WTC11 (cell line): Measurements from ENCODE around the gene CALML3. TPM values are rescaled to one million over a fixed set of nuclear protein-coding genes. Genes with fewer than 3 reads are reported as not detected.

ENCODE experiments used
- ATAC-seq: fragments of 200-7000 bp; cut with Tn5 transposase; 2 replicates; pipeline ENCODE4 v1.10.0; 2021; ENCODE audit warnings: mild to moderate bottlenecking, moderate library complexity
- CTCF ChIA-PET: fragments of 300-600 bp; sonication (Branson Sonifier 250); formaldehyde crosslinking; loops from one replicate; lab custom pipeline; 2021; ENCODE audit warnings: antibody characterized with exemption; lab: Charles Lee
- POLR2A ChIA-PET: fragments of 350-600 bp; sonication (Branson Sonifier 250); formaldehyde crosslinking; loops from one replicate; lab custom pipeline; 2021; ENCODE audit warnings: antibody characterized with exemption; lab: Charles Lee
- DNase-seq: peaks from one replicate; pipeline ENCODE4 v3.0.0; 2021; ENCODE audit warnings: low spot score
- H3K27ac Mint-ChIP-seq: 2 replicates; pipeline ENCODE4 v1.8.0; 2021; ENCODE audit warnings: mixed read lengths
- H3K27me3 Mint-ChIP-seq: 2 replicates; pipeline ENCODE4 v1.8.0; 2021; ENCODE audit warnings: low read depth, mild to moderate bottlenecking, moderate library complexity, mixed read lengths
- H3K36me3 Mint-ChIP-seq: 2 replicates; pipeline ENCODE4 v1.8.0; 2021; ENCODE audit warnings: mixed read lengths
- H3K4me1 Mint-ChIP-seq: 2 replicates; pipeline ENCODE4 v1.8.0; 2022; ENCODE audit warnings: mixed read lengths
- H3K4me3 Mint-ChIP-seq: 2 replicates; pipeline ENCODE4 v1.8.0; 2021; ENCODE audit warnings: mild to moderate bottlenecking, moderate library complexity, mixed read lengths
- H3K9me3 Mint-ChIP-seq: 2 replicates; pipeline ENCODE4 v1.8.0; 2021; ENCODE audit warnings: mixed read lengths
- ARID4B ChIP-seq: sonication (generic); formaldehyde crosslinking; IDR thresholded peaks from 2 replicates; pipeline ENCODE4 v1.8.0; 2023; ENCODE audit warnings: missing genetic modification reagents, mild to moderate bottlenecking, borderline replicate concordance
- ERG ChIP-seq: fragments of 250-450 bp; sonication (Bioruptor Pico); IDR thresholded peaks from 2 replicates; pipeline ENCODE4 v1.8.0; 2021; ENCODE audit warnings: mild to moderate bottlenecking
- ESRRA ChIP-seq: sonication (generic); formaldehyde crosslinking; IDR thresholded peaks from 2 replicates; pipeline ENCODE4 v1.8.1; 2022; ENCODE audit warnings: mild to moderate bottlenecking, missing genetic modification reagents, borderline replicate concordance
- FOXK1 ChIP-seq: sonication (generic); formaldehyde crosslinking; IDR thresholded peaks from 2 replicates; pipeline ENCODE4 v1.8.0; 2022; ENCODE audit warnings: mild to moderate bottlenecking, moderate library complexity, missing genetic modification reagents
- GRHL2 ChIP-seq: fragments of 250-450 bp; sonication (Bioruptor Pico); IDR thresholded peaks from 2 replicates; pipeline ENCODE4 v1.8.0; 2022; ENCODE audit warnings: mild to moderate bottlenecking, moderate library complexity; ENCODE audit not compliant: insufficient replicate concordance, severe bottlenecking
- GTF2I ChIP-seq: fragments of 250-450 bp; sonication (Bioruptor Pico); conservative IDR thresholded peaks from 2 replicates; pipeline ENCODE4 v1.4.0; 2021; ENCODE audit warnings: mild to moderate bottlenecking
- NFE2L1 ChIP-seq: sonication (generic); formaldehyde crosslinking; IDR thresholded peaks from 2 replicates; pipeline ENCODE4 v1.8.1; 2023; ENCODE audit warnings: missing genetic modification reagents
- PREB ChIP-seq: sonication (generic); formaldehyde crosslinking; IDR thresholded peaks from 2 replicates; pipeline ENCODE4 v1.8.1; 2022; ENCODE audit warnings: mild to moderate bottlenecking, missing genetic modification reagents, moderate library complexity, borderline replicate concordance
- PRRX2 ChIP-seq: fragments of 250-450 bp; sonication (Bioruptor Pico); IDR thresholded peaks from 2 replicates; pipeline ENCODE4 v1.8.0; 2021; ENCODE audit warnings: mild to moderate bottlenecking
- SP1 ChIP-seq: sonication (generic); formaldehyde crosslinking; conservative IDR thresholded peaks from 2 replicates; pipeline ENCODE4 v1.8.1; 2022; ENCODE audit warnings: missing genetic modification reagents
- TEAD4 ChIP-seq: sonication (generic); formaldehyde crosslinking; IDR thresholded peaks from 2 replicates; pipeline ENCODE4 v1.8.0; 2022; ENCODE audit warnings: mild to moderate bottlenecking, missing genetic modification reagents
- ZMAT4 ChIP-seq: fragments of 250-450 bp; sonication (Bioruptor Pico); IDR thresholded peaks from 2 replicates; pipeline ENCODE4 v1.9.0; 2021; ENCODE audit warnings: mild to moderate bottlenecking
- ZNF121 ChIP-seq: sonication (generic); formaldehyde crosslinking; IDR thresholded peaks from 2 replicates; pipeline ENCODE4 v1.8.0; 2023; ENCODE audit warnings: missing genetic modification reagents
- ZNF138 ChIP-seq: sonication (generic); formaldehyde crosslinking; conservative IDR thresholded peaks from 2 replicates; pipeline ENCODE4 v1.8.1; 2022; ENCODE audit warnings: mild to moderate bottlenecking, moderate library complexity, missing genetic modification reagents
- ZNF396 ChIP-seq: fragments of 250-450 bp; sonication (Bioruptor Pico); IDR thresholded peaks from 2 replicates; pipeline ENCODE4 v1.8.0; 2021; ENCODE audit warnings: mild to moderate bottlenecking, moderate library complexity, borderline replicate concordance
- ZNF671 ChIP-seq: fragments of 250-450 bp; sonication (Bioruptor Pico); IDR thresholded peaks from 2 replicates; pipeline ENCODE4 v1.8.0; 2021; ENCODE audit warnings: mild to moderate bottlenecking
- total RNA-seq: library from RNA; stranded (reverse); gene quantifications from 3 replicates; pipeline ENCODE4 v1.2.3, GENCODE V29; 2021
- TF ChIP-seq, protein P1 (sequence below): sonication (generic); formaldehyde crosslinking; IDR thresholded peaks from 2 replicates; pipeline ENCODE4 v1.8.1; 2023; ENCODE audit warnings: mild to moderate bottlenecking, moderate library complexity, missing genetic modification reagents
- TF ChIP-seq, protein P2 (sequence below): sonication (generic); formaldehyde crosslinking; IDR thresholded peaks from 2 replicates; pipeline ENCODE4 v1.8.0; 2023; ENCODE audit warnings: missing genetic modification reagents

CALML3 gene
- total RNA-seq, 1 experiment from 2014 or later = not detected

DNA sequence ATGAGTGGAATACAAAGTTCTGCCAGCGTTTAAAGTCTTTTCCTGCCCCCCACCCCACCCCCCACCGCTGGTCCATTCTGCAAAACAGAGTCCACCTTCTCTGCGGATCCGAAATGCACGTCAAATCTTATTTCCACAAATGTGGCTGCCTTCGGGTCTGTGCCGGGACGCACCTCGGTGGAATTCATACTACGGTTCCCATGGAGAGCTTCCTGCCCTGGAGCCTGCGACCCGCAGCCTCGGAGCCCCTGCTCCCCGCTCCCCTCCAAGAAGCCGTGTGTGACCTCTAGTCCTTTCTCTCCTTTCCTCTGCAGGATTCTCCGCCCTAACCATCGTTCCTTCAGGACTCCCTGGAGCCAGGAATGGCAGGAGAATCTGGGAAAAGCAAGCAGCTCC lies 12.9 kb upstream of the CALML3 start:
- H3K9me3 Mint-ChIP-seq = peaks cover 6% of the 10 kb centered on the region
- ATAC-seq (peak; percentile 29; the same call in 1 of the 2 replicates), DNase-seq (no peak)
- no peaks in the 10 kb centered on the region for H3K36me3 Mint-ChIP-seq
- H3K4me1 Mint-ChIP-seq = peaks cover 16% of the 10 kb centered on the region
- H3K27ac Mint-ChIP-seq = no peak overlapping the region; the same call in 1 of the 2 replicates
- H3K4me3 Mint-ChIP-seq = no peak overlapping the region
- no peaks in the 10 kb centered on the region; the same call in 1 of the 2 replicates for H3K27me3 Mint-ChIP-seq
- TF ChIP-seq ZNF138 = no peak
- POLR2A ChIA-PET = interaction anchor here (0.7 kb wide), 1 partner anchor 668 kb away, joined by 3 read pairs; no protein-coding TSS in a partner anchor
- CTCF ChIA-PET = no interaction called here

GRCh38 chr10:5512331-5512730 lies 12.4 kb upstream of the CALML3 start:
- Mint-ChIP-seq H3K4me3 (no peak overlapping the region), H3K36me3 (no peaks in the 10 kb centered on the region), H3K9me3 (peaks cover 10% of the 10 kb centered on the region), H3K4me1 (peaks cover 16% of the 10 kb centered on the region), H3K27me3 (no peaks in the 10 kb centered on the region; the same call in 1 of the 2 replicates), H3K27ac (no peak overlapping the region; the same call in none of the 2 replicates)
- DNase-seq = no peak
- ChIA-PET CTCF (no interaction called here), POLR2A (interaction anchor here (0.7 kb wide), 1 partner anchor 669 kb away, joined by 3 read pairs; no protein-coding TSS in a partner anchor)
- no peak for ATAC-seq
- no peak for TF ChIP-seq GRHL2 (CRISPR knock-in tag)
- no peak for TF ChIP-seq TEAD4
- TF ChIP-seq PRRX2 (CRISPR knock-in tag) = no peak
- TF ChIP-seq, protein P1, sequence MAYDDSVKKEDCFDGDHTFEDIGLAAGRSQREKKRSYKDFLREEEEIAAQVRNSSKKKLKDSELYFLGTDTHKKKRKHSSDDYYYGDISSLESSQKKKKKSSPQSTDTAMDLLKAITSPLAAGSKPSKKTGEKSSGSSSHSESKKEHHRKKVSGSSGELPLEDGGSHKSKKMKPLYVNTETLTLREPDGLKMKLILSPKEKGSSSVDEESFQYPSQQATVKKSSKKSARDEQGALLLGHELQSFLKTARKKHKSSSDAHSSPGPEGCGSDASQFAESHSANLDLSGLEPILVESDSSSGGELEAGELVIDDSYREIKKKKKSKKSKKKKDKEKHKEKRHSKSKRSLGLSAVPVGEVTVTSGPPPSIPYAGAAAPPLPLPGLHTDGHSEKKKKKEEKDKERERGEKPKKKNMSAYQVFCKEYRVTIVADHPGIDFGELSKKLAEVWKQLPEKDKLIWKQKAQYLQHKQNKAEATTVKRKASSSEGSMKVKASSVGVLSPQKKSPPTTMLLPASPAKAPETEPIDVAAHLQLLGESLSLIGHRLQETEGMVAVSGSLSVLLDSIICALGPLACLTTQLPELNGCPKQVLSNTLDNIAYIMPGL (CRISPR knock-in tag) = no peak
- TF ChIP-seq ERG (CRISPR knock-in tag) = no peak
- TF ChIP-seq ESRRA = no peak
- TF ChIP-seq ZNF671 (CRISPR knock-in tag) = no peak
- no peak for TF ChIP-seq NFE2L1 (CRISPR knock-in tag)

DNA sequence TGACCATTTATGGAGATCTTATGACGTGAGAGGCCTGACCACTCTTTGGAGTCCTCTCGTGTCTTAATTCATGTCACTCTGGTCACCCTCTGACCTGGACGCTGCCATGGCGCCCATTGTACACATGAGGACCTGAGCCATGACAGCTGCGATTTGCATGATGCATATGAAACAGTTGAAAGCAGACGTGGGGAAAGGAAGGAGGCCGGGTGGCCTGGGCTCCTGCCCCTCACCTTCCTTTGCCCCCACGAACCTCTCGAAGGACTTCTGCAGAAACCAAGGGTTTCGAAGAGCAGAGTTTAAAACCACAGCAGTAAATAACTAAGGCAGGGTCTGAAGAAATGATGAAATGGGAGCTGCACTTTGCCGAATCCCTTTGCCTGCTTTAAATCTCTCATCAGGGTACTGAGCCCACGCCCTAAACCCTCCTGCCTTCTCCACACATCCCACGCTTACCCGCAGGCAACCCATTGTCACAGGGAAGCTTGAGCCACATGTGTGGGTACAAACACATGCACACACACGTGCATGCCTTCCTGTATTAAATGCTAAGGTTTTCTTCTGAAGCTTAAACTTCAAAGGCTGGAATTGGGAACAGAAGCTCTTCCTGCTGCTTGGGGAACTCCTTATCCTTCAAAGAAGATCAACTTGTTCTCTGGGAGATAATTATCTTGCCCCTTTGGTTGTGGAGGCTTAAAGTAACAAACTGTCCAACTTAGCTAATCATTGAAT lies 11.7 kb upstream of the CALML3 start:
- H3K27ac Mint-ChIP-seq = no peak overlapping the region

GRCh38 chr10:5514226-5514850 lies 10.4 kb upstream of the CALML3 start:
- Mint-ChIP-seq H3K36me3 (peaks cover 11% of the 10 kb centered on the region), H3K4me3 (no peak overlapping the region), H3K27ac (no peak overlapping the region), H3K27me3 (no peaks in the 10 kb centered on the region; the same call in none of the 2 replicates), H3K9me3 (peaks cover 24% of the 10 kb centered on the region), H3K4me1 (peaks cover 19% of the 10 kb centered on the region)
- CTCF ChIA-PET = interaction anchor here (0.6 to 0.7 kb wide), 2 partner anchors 17 to 478 kb away, joined by 3 read pairs; no protein-coding TSS in a partner anchor
- ATAC-seq = no peak
- POLR2A ChIA-PET = no interaction called here
- no peak for DNase-seq
- TF ChIP-seq ARID4B = no peak
- no peak for TF ChIP-seq PRRX2 (CRISPR knock-in tag)
- no peak for TF ChIP-seq SP1 (CRISPR knock-in tag)
- TF ChIP-seq ZMAT4 = no peak
- TF ChIP-seq ZNF396 = no peak
- TF ChIP-seq ZNF121 (CRISPR knock-in tag) = no peak
- no peak for TF ChIP-seq PREB (CRISPR knock-in tag)

More for the DNA sequence above, 11.7 kb upstream of the CALML3 start:
- Mint-ChIP-seq H3K9me3 (peaks cover 11% of the 10 kb centered on the region), H3K4me3 (no peak overlapping the region), H3K4me1 (peaks cover 16% of the 10 kb centered on the region), H3K27me3 (no peaks in the 10 kb centered on the region; the same call in 1 of the 2 replicates), H3K36me3 (no peaks in the 10 kb centered on the region)
- ChIA-PET POLR2A (no interaction called here), CTCF (no interaction called here)
- TF ChIP-seq GTF2I (CRISPR knock-in tag) = no peak
- TF ChIP-seq FOXK1 (CRISPR knock-in tag) = no peak
- TF ChIP-seq, protein P2, sequence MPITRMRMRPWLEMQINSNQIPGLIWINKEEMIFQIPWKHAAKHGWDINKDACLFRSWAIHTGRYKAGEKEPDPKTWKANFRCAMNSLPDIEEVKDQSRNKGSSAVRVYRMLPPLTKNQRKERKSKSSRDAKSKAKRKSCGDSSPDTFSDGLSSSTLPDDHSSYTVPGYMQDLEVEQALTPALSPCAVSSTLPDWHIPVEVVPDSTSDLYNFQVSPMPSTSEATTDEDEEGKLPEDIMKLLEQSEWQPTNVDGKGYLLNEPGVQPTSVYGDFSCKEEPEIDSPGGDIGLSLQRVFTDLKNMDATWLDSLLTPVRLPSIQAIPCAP (CRISPR knock-in tag) = no peak
- no peak for ATAC-seq
- no peak for DNase-seq
